ENCODE measurements around the gene PJVK.

The PJVK gene

GRCh38 chr2:178480227-178481181 is 29.3 kb downstream of the PJVK start, which contains the start of gene PLEKHA3:
TSS of gene PLEKHA3 (plus strand) at chr2:178480457. CDS start at chr2:178480870, 413 bp downstream.
- peak; percentile 95 for DNase-seq (ENCODE audit: low spot score)

- no peak for DNase-seq (ENCODE audit: low spot score)
Observed at GRCh38 chr2:178482437-178482836, 31.3 kb downstream of the PJVK start.

DNA sequence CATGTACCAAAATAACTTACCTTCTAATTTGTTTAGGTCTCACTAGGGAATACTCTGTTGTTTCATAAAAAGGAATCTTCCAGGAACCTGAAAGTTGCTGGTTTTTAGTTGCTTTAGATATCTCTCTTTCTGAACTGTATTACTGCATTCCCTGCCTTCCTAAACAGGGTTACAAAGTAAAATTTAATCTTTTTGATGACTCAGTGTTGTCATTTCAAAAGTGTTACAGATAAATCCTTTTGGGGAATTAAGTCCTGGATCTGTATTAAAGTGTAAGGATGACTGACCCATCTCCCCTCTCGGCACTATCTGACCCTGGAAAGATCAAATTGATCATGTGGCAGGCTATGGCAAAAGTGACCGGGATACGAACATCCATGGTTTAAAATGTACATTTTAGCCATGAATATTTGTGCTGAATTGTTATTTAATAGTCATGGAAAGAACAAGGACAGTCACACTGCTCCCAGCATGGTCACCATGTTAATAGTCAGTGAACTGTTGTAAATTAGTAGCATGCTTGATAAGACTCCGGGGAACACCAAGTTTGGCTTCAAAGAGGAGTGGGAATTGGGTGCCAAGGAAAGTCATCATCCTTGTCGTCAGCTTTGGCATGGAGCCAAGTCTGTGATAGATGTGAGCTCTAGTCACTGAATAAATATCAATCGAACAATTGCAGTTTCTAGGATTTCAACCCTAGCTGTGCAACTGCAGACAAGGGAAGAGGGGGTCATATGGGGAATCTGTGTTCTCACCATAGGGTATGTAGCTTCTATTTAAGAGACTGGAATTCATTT is 33.3 kb downstream of the PJVK start:
- peak; percentile 42 for DNase-seq (ENCODE audit: low spot score)

DNA sequence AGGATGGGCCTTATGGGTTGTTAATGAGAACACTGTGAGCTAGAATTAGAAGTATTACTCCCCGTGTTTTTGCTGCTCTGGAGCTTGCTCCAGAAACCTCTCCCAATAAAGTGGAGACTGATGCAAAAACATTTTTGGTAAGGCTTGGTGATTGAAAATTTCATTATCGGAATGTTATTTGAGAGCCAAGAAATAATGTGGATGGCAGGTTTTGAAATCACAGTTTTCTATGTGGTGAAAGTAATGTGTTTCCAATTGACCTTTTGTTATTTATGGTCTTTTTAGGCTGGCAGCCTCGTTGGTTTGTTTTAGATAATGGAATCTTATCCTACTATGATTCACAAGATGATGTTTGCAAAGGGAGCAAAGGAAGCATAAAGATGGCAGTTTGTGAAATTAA is 34.2 kb downstream of the PJVK start:
- DNase-seq (ENCODE audit: low spot score) = no peak

DNA sequence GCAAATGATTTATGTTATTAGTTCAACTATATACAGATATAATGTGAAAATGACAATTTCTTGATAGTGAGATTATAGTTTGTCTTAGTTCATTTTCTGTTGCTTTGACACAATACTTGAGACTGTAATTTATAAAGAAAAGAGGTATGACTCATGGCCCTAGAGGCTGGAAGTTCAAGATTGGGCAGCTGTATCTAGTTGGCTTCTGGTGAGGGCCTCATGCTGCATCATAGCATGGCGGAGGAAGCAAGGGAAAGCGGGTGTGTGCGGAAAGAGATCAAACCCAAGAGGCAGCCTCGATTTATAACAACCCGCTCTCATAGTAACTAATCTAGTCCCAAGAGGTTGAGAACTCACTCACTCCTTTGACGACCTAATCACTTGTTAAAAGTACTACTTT is 40.4 kb downstream of the PJVK start:
- no peak for DNase-seq (ENCODE audit: low spot score)

DNA sequence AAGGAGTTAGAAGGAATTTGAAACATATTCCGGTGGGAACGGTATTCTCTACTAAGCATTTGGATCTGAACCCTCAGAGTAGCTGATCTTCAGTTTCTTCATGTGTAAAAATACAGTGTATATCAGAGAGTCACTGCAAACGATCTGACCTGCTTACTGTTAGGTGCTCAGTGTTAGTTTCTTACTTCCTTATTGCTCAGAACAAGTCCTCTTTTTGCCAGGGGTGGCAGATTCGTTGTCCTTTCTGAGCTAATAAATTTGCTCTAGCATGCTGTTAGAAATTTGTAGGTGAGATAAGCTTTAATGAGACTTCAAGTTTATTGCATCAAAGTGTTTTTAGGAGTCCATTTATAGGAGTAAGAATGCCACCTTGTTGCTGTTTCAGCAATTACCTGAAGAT is 44.9 kb downstream of the PJVK start:
- no peak for DNase-seq (ENCODE audit: low spot score)

- no peak for DNase-seq (ENCODE audit: low spot score)
Observed at GRCh38 chr2:178498137-178498536, 47.0 kb downstream of the PJVK start.

DNA sequence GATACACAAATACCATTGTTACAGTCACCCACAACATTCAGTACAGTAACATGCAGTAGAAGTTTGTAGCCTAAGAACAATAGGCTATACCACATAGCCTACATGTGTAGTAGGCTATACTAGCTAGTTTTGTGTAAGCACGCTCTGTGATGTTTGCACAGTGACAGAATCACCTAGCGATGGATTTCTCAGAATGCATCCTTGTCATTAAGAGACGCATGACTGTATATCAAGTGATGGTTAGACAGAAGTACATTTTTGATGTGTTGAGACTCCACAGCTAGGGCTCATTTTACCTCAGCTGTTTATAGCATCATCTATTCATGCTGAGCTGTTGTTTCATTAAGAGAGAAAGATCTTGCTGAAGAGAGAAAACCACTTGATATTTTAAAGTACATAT is 48.5 kb downstream of the PJVK start:
- DNase-seq (ENCODE audit: low spot score) = no peak

DNA sequence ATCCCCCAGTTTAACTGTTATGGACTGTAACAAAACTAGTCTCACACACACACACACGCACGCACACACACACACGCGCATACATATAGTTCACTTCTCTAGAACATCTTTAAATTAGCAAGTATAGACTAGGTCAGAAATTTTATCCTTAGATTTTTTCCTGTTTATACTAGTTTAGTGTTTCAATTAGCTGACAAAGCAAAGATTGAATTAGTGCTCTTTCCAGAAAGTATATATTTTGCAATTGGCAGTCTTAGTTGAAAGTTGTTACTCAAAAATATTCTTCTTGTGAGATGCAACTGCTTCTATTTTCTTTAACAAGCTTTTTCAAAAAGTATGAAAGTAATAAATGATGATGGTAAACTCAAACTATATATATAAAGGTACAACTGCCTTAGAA is 51.6 kb downstream of the PJVK start:
- no peak for DNase-seq (ENCODE audit: low spot score)

DNA sequence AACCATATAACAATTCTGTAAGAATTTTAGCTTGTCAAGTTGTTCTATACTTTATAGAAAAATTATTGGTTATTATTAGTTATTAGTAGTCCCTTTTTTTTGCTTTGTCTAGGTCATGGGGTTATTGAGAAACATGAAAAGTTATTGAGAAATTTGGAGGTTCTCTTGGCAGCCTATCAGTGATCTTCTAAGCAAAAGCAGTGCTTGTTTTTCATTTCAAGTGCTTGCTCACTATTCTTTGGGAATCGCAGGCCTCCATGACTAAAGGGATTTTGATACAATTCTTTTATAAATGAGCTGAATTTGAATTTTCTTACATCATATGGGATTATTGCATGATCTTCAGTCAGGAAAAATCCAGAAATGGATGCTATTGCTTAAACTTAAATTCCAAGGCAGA is 54.9 kb downstream of the PJVK start:
- no peak for DNase-seq (ENCODE audit: low spot score)

DNA sequence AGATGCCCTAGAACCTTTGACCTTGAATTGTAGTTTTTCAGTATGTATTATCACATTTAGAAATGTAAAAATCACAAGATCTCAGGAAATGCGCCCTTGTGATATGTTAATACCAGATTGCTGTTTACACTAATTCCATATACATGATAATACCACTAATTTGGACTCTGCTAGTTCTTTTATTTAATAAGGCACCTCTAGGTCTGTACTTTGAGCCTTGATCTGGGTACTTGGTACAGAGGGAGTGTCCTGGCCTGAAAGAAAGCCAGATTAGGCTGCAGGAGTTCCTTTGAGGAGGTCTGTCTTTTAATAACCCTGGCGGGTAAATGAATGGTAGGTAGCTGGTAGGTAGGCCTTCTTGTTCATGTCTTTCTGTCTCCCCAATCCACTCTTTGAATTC is 55.3 kb downstream of the PJVK start:
- DNase-seq (ENCODE audit: low spot score) = no peak

GRCh38 chr2:178506949-178507348 is 55.8 kb downstream of the PJVK start:
- DNase-seq (ENCODE audit: low spot score) = no peak

DNA sequence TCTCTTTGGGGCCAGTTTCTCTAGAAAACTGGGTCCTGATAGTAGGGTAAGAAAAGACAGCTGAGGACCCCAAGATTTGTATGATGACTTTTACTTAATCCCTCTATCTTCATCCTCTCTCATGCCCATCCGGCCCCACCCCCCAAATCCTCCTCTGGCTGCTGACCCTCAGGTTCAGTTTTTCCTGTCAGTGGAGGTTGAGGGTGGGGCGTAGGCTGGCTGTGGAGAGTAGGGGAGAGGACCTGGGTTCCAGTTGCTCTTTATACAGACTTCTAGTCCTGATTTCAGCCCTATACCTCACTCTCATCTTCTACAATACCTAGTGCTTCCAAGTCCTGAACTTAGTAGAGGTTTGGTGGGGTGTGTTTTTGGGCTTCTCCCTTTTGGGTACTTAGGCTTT is 57.5 kb downstream of the PJVK start:
- DNase-seq (ENCODE audit: low spot score) = no peak

- DNase-seq (ENCODE audit: low spot score) = no peak
Observed at GRCh38 chr2:178510384-178510783, 59.2 kb downstream of the PJVK start.

Measured in globus pallidus (tissue), 1 donor.